ENCODE data around the gene SLC47A1.

Gene SLC47A1

GRCh38 chr17:19613979-19614378, 80.3 kb downstream of the SLC47A1 start:
- no peak for DNase-seq

- no peak for DNase-seq
Observed at GRCh38 chr17:19614900-19615299, 81.2 kb downstream of the SLC47A1 start.

DNA sequence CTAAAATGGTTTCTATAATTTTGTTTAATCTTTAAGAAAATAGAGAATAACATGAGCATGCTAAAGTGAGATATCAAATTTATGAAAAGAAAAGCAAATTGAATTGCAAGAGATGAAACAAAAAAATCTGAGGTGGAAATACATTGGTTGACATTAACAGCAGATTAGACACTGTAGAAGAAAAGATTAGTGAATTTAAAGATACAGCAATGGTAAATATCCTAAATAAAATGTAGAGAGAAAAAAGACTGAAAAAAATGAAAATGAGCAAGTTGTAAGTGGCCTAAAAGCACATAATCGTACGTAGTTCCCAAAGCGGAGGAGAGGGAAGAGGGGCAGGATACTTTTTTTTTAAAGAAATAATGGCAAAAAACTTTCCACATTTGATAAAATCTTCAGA, 84.4 kb downstream of the SLC47A1 start:
- DNase-seq: no peak

DNA sequence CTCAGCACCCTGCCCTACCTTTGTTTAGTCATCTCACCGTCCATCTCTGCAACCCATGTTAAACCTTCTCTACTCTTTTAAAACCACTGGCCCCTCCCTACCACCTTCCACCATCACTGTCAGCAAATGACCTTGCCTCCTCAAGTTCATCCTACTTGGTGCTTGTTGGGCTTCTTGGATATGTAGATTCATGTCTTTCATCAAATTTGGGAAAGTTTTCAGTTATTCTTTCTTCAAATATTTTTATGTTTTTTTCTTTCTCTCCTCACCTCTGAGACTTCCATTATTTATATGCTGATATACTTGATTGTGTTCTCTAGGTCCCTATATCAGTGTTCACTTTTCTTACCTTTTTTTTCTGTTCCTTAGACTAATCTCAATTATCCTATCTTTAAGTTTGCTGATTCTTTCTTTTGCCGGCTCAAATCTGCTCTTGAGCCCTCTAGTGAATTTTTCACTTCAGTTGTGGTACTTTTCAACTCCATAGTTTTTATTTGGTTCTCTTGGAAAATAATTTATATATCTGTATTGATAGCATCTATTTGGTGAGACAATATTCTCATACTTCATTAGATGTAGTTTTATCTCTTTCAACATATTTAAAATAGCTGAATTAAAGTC, 86.2 kb downstream of the SLC47A1 start:
- DNase-seq: no peak

DNA sequence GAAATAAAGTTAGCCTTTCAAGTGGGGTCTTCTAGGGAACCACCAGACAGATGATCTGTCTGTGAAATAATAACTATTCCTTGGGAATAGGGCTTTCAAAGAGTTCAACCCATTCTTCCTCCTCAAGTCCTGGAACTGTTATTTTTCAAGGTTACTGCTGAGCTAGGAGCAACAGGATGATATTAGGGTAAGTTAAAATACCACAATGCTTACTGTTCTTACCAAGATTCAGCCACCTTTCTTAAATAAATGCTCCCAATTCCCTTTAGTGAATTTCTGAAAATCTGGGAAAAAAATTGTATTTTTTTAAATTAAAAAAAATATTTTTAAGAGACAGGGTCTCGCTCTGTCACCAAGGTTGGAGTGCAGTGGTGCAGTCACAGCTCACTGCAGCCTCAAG, 88.0 kb downstream of the SLC47A1 start:
- no peak for DNase-seq

DNA sequence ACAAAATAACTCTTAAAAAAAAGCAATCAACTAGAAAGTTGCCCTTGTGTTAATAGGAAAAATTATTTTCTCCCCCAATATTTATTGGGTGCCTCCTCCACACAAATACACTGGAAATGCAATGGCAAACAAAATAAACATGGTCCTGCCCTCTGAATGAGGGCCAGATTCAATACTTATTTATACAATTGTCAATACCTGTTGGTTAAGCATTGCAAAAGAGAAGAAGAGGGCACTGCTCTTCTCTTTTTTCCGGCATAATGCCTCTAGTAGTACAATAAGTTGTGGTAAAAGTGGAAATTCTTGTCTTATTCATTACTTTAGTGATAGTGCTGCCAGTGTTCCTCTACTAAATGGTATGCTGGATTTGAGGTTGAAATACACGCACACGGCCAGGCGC, 92.4 kb downstream of the SLC47A1 start:
- DNase-seq: no peak
